Measurements from ENCODE around the gene SAYSD1.

SAYSD1 gene

GRCh38 chr6:39059496-39060310, 55.3 kb downstream of the SAYSD1 start:
- no peaks in the 10 kb centered on the region for H3K36me3 ChIP-seq
- no peaks in the 10 kb centered on the region for H3K4me1 ChIP-seq (ENCODE audit: control insufficient read depth in 1 of 2, insufficient read depth in 1 of 2, low read depth in 1 of 2, low read length in 1 of 2)
- H3K27me3 ChIP-seq: peaks cover 27% of the 10 kb centered on the region
- TF ChIP-seq CTCF (IDR thresholded peaks at IDR 0.05): no peak
- H3K9me3 ChIP-seq: no peaks in the 10 kb centered on the region
- H3K4me3 ChIP-seq (ENCODE audit: low read depth in 1 of 2, low read length in 1 of 2): no peak overlapping the region
- H3K27ac ChIP-seq: no peak overlapping the region

DNA sequence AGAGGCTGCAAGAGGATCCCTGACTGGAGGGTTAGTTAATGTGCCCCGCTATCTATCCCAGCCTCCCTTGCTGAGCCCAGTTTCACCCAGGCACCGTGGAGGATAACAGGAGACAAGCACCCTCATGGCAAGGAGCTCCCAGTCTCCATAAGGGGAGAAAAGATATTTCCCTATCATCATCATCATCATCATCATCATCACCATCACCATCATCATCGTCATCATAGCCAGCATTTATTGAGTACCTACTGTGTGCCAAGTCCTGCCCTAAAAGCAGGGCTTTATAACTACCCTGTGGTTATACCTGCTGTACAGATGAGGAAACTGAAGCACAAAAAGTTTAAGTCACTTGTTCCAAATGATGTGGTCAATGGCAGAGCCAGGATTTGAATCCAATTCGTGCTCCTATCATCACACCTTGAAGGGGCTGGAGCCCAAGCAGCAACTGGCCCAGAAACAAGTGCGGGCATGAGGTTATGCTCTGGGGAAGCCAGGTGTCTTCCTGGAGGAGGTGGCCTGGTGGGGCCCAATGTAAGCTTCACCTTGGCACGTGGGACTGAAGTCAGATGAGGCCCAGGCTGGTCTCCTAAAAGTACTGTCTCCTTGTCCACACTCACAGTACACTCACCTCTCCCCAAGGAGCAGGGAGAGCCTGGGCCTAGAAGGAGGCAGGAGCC, 56.4 kb downstream of the SAYSD1 start:
- Histone ChIP-seq H3K36me3 (no peaks in the 10 kb centered on the region), H3K9me3 (no peaks in the 10 kb centered on the region), H3K27ac (no peak overlapping the region), H3K27me3 (peaks cover 27% of the 10 kb centered on the region), H3K4me1 (ENCODE audit: control insufficient read depth in 1 of 2, insufficient read depth in 1 of 2, low read depth in 1 of 2, low read length in 1 of 2) (no peaks in the 10 kb centered on the region), H3K4me3 (ENCODE audit: low read depth in 1 of 2, low read length in 1 of 2) (no peak overlapping the region)
- no peak for TF ChIP-seq CTCF (IDR thresholded peaks at IDR 0.05)

- no peaks in the 10 kb centered on the region for H3K36me3 ChIP-seq
- no peak overlapping the region for H3K4me3 ChIP-seq (ENCODE audit: low read depth in 1 of 2, low read length in 1 of 2)
- no peak overlapping the region for H3K27ac ChIP-seq
- no peaks in the 10 kb centered on the region for H3K4me1 ChIP-seq (ENCODE audit: control insufficient read depth in 1 of 2, insufficient read depth in 1 of 2, low read depth in 1 of 2, low read length in 1 of 2)
- H3K9me3 ChIP-seq: no peaks in the 10 kb centered on the region
- peaks cover 27% of the 10 kb centered on the region for H3K27me3 ChIP-seq
- TF ChIP-seq CTCF (IDR thresholded peaks at IDR 0.05): no peak
Measured at GRCh38 chr6:39057251-39058155, 57.5 kb downstream of the SAYSD1 start.

DNA sequence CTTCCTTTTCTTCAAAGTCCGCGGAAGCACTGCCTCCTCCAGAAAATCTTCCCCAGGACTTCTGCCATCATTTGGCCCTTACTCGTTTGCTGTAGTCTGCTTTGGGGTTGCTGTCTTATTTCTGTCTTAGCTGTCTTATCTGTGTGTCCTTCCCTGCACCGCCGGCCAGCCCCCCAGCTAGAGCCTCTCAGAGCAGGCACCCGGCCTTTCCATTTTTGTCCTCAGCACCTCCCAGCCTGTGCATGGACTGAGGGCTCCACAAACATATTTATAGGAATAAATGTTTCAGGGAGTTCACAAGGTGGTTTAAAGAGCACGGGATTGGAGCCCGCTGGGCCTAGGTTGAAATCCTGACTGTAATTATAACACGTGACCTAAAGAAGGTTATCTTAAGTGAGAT, 58.3 kb downstream of the SAYSD1 start:
- TF ChIP-seq CTCF (IDR thresholded peaks at IDR 0.05): no peak
- Histone ChIP-seq H3K9me3 (no peaks in the 10 kb centered on the region), H3K27me3 (peaks cover 28% of the 10 kb centered on the region), H3K4me3 (ENCODE audit: low read depth in 1 of 2, low read length in 1 of 2) (no peak overlapping the region), H3K4me1 (ENCODE audit: control insufficient read depth in 1 of 2, insufficient read depth in 1 of 2, low read depth in 1 of 2, low read length in 1 of 2) (no peaks in the 10 kb centered on the region), H3K36me3 (no peaks in the 10 kb centered on the region), H3K27ac (no peak overlapping the region)

GRCh38 chr6:39056191-39056590, 58.8 kb downstream of the SAYSD1 start:
- no peak overlapping the region for H3K27ac ChIP-seq
- H3K4me3 ChIP-seq (ENCODE audit: low read depth in 1 of 2, low read length in 1 of 2): no peak overlapping the region
- H3K9me3 ChIP-seq: no peaks in the 10 kb centered on the region
- TF ChIP-seq CTCF (IDR thresholded peaks at IDR 0.05): no peak
- H3K27me3 ChIP-seq: peaks cover 32% of the 10 kb centered on the region
- H3K36me3 ChIP-seq: no peaks in the 10 kb centered on the region
- H3K4me1 ChIP-seq (ENCODE audit: control insufficient read depth in 1 of 2, insufficient read depth in 1 of 2, low read depth in 1 of 2, low read length in 1 of 2): no peaks in the 10 kb centered on the region

Data from neutrophil (primary cell).